Activated CD4-positive, alpha-beta T cell treated with anti-CD3 and anti-CD28 coated beads for 48 hours (primary cell): ENCODE results near the gene C7orf25.

Experiments
- DNase-seq: peaks from one replicate; pipeline ENCODE4 v3.0.0-alpha.2; 2020

Gene C7orf25

DNA sequence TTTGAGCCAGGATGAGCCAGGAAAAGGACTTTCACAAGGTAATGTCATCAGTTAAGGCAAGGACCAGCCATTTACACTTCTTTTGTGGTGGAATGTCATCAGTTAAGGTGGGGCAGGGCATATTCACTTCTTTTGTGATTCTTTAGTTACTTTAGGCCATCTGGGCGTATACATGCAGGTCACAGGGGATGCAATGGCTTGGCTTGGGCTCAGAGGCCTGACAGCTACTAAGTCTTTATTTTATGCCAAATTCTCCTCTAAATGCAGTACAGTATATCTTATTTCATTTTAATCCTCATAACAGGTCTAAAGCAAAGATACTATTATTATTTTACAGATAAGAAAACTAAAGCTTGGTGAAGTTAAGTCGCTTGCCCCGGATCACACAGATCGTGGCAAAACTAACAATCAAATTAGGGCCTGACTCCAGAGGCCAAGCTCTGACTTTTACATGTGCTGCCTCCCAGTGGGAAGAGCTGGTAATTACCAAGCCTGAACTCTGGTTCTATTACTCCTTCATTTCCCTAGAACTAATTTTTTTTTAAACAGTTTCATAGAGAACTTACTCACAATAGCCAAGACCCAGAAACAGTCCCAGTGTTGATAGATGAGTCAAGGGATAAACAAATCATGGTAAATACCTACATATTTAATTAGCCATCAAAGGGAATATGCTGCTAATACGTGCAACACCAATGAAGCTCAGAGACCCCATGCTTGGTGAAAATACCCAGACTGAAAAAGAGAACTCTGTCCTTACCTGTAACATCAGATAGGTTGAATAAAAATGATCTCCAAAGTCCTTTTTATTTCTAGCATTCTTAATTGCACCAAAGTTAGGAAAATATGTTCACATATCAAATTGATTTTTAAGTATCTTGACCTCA, 35.4 kb downstream of the C7orf25 start:
- DNase-seq: peak; percentile 80

DNA sequence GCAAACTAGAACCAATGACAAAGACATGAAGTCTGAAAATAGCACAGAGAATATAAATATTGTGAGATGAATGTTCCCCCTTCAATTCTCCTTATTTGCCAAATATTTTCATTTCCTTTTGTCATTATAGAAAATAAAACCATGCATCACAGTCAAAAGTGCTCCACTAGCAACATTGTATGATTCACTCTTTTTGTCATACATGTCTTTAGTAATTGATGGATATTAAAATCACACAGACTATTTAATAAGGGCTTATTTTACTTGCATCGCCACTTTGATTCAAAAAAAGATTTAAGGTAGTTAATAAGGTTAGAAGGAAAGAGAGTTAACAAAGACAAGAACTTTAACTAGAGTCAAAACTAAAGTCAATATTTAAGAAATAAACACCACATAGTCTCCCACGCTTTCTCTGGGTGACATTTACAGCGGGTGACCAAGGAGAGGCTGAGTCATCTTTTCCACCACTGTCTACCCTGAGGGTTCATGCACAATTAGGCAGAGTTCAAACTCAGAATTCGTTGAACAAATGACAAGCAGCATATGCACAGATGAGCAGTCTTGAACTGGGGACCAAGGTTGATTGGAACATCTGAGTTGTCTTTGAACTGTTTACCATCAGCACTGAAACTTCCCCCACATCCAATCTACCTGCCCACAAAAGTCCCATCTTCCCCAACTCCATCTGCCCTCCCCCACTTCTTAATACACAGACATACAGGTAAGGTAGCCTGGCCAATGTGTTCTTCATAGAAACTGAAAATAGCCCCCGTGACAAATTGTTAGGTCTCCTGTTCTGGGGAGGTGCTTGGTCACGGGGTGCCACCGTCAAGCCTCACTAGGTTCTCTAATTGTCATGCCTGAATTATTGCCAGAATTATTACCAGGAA, 42.5 kb downstream of the C7orf25 start:
- peak; percentile 64 for DNase-seq

DNA sequence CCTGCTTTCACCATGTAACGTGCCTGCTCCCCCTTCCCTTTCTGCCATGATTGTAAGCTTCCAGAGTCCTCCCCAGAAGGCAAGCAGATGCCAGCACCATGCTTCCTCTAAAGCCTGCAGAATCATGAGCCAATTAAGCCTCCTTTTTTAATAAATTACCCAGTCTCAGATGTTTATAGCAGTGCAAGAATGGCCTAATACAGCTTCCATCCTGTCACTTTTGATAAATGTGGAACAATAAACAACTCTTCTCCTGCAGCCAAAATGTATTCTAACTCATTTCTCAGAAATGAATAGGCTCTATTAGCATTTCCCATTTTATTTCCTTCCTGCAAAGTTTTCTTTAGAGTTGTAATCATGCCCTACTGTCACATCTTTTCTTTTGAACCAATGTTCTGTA, 43.4 kb downstream of the C7orf25 start:
- DNase-seq: no peak
